ENCODE results near the gene WWOX. TPM values are rescaled to one million over a fixed set of nuclear protein-coding genes. Genes with fewer than 3 reads are reported as not detected.
A peak's percentile ranks its signal among the peaks of the same experiment; 100 is the strongest.

Gene WWOX
- total RNA-seq, 2 donors from 2014 or later: 30.0 to 35.4 TPM

- no peak overlapping the region for H3K27ac ChIP-seq (ENCODE audit: low read depth, low read length)
- no peak for TF ChIP-seq CTCF (conservative IDR thresholded peaks at IDR 0.05)
- H3K36me3 Mint-ChIP-seq (ENCODE audit: low read depth): no peaks in the 10 kb centered on the region
- no peak overlapping the region for H3K27ac Mint-ChIP-seq
- WGBS, 2 experiments (ENCODE audit: insufficient coverage in 1 of 2, insufficient read length in 1 of 2): 89 to 90% methylated on average over 5 to 6 of the region's 6 CpGs
- no peaks in the 10 kb centered on the region for H3K36me3 ChIP-seq (ENCODE audit: control insufficient read depth, insufficient read depth, low read length)
- H3K4me1 ChIP-seq (ENCODE audit: control insufficient read depth, insufficient read depth, low read length): no peaks in the 10 kb centered on the region
- no peak overlapping the region for H3K4me3 ChIP-seq (ENCODE audit: low read length)
- H3K9me3 ChIP-seq (ENCODE audit: control insufficient read depth, low read length): peaks cover 12% of the 10 kb centered on the region
- peaks cover 18% of the 10 kb centered on the region for H3K4me1 Mint-ChIP-seq
- no peaks in the 10 kb centered on the region for H3K9me3 Mint-ChIP-seq
- H3K4me3 Mint-ChIP-seq: no peak overlapping the region
- DNase-seq: no peak
- H3K27me3 ChIP-seq (ENCODE audit: control insufficient read depth, insufficient read depth, low read length, poor library complexity, severe bottlenecking): no peaks in the 10 kb centered on the region
- H3K27me3 Mint-ChIP-seq (ENCODE audit: insufficient read depth): peaks cover 1% of the 10 kb centered on the region
- no peak overlapping the region for H3K9ac ChIP-seq (ENCODE audit: extremely low read depth, low read length, poor library complexity, severe bottlenecking)
These were observed 1083.2 kb downstream of the WWOX start for GRCh38 chr16:79182616-79183015.

DNA sequence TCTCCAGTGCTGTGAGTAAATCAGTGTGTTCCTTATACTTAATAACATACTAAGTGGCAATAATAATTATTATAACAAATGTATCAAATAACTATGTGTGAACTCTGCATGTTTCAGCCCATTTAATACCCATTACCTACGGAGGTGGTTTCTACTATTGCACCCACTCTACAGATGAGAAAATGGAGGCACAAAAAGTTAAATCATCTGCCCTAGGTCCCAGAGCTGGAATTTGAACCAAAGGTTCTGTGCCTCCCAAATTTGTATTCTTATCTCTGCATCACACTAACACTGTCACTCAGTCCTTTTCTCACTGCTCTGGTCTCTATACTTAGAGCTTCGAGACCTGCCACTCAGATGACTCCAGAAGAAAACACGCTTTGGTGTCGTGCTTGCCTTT, 1084.1 kb downstream of the WWOX start:
- Histone ChIP-seq H3K4me1 (ENCODE audit: control insufficient read depth, insufficient read depth, low read length) (no peaks in the 10 kb centered on the region), H3K9me3 (ENCODE audit: control insufficient read depth, low read length) (peaks cover 7% of the 10 kb centered on the region), H3K4me3 (ENCODE audit: low read length) (no peak overlapping the region), H3K27ac (ENCODE audit: low read depth, low read length) (peak overlapping the region; percentile 6), H3K27me3 (ENCODE audit: control insufficient read depth, insufficient read depth, low read length, poor library complexity, severe bottlenecking) (no peaks in the 10 kb centered on the region), H3K36me3 (ENCODE audit: control insufficient read depth, insufficient read depth, low read length) (no peaks in the 10 kb centered on the region), H3K9ac (ENCODE audit: extremely low read depth, low read length, poor library complexity, severe bottlenecking) (no peak overlapping the region)
- peaks cover 1% of the 10 kb centered on the region for H3K27me3 Mint-ChIP-seq (ENCODE audit: insufficient read depth)
- no peak for TF ChIP-seq CTCF (conservative IDR thresholded peaks at IDR 0.05)
- H3K4me1 Mint-ChIP-seq: peaks cover 26% of the 10 kb centered on the region
- no peak for DNase-seq
- H3K36me3 Mint-ChIP-seq (ENCODE audit: low read depth): no peaks in the 10 kb centered on the region
- H3K9me3 Mint-ChIP-seq: no peaks in the 10 kb centered on the region
- no peak overlapping the region for H3K27ac Mint-ChIP-seq
- 90% methylated on average over 4 of the region's 4 CpGs for WGBS, 2 experiments (ENCODE audit: insufficient coverage in 1 of 2, insufficient read length in 1 of 2)
- H3K4me3 Mint-ChIP-seq: no peak overlapping the region

- no peaks in the 10 kb centered on the region for H3K27me3 ChIP-seq (ENCODE audit: control insufficient read depth, insufficient read depth, low read length, poor library complexity, severe bottlenecking)
- H3K27ac ChIP-seq (ENCODE audit: low read depth, low read length): peak overlapping the region; percentile 6
- no peak for TF ChIP-seq CTCF (conservative IDR thresholded peaks at IDR 0.05)
These were observed 1085.1 kb downstream of the WWOX start for GRCh38 chr16:79184464-79185030.

More at GRCh38 chr16:79184464-79185030, 1085.1 kb downstream of the WWOX start:
- no peak overlapping the region for H3K9ac ChIP-seq (ENCODE audit: extremely low read depth, low read length, poor library complexity, severe bottlenecking)
- Mint-ChIP-seq H3K4me1 (peaks cover 29% of the 10 kb centered on the region), H3K27ac (no peak overlapping the region), H3K36me3 (ENCODE audit: low read depth) (no peaks in the 10 kb centered on the region), H3K9me3 (no peaks in the 10 kb centered on the region), H3K27me3 (ENCODE audit: insufficient read depth) (peaks cover 1% of the 10 kb centered on the region), H3K4me3 (no peak overlapping the region)
- peaks cover under 1% of the 10 kb centered on the region for H3K9me3 ChIP-seq (ENCODE audit: control insufficient read depth, low read length)
- no peaks in the 10 kb centered on the region for H3K36me3 ChIP-seq (ENCODE audit: control insufficient read depth, insufficient read depth, low read length)
- DNase-seq: no peak
- no peak overlapping the region for H3K4me3 ChIP-seq (ENCODE audit: low read length)
- H3K4me1 ChIP-seq (ENCODE audit: control insufficient read depth, insufficient read depth, low read length): no peaks in the 10 kb centered on the region
- 71 to 87% methylated on average over 1 to 2 of the region's 2 CpGs for WGBS, 2 experiments (ENCODE audit: insufficient coverage in 1 of 2, insufficient read length in 1 of 2)

Measured in endodermal cell (in vitro differentiated cells).